Endothelial cell of hepatic sinusoid (primary cell): ENCODE measurements around the gene LCE2A.

Source experiments
- in situ Hi-C: cut with HindIII; loops from 2 replicates; pipeline ENCODE4 v1.10.0; 2017; ENCODE audit warnings: low sequenced_read_pairs

Gene LCE2A

GRCh38 chr1:152741656-152742055 is 43.5 kb downstream of the LCE2A start:
- in situ Hi-C loops: no loop called here

GRCh38 chr1:152743371-152744145 is 45.4 kb downstream of the LCE2A start:
- in situ Hi-C loops: no loop called here

DNA sequence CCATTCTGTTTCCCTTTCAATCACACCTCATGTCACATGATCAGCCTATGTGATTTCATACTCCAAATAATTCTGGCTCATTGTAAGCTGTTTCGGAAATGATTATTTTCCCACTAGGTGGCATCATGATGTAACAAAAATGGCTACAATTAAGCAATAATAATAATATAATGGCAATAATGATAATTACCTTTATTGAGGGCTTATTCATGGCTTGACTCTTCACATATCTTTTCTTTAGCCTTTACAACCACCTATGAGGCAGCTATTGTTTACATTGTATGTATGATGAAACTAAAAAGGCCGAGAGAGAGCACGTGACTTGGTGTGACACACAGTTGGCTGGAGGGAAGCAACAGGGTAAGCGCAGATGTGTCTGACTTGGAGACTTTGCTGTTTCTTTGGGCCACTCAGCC is 47.2 kb downstream of the LCE2A start:
- in situ Hi-C loops: no loop called here

- in situ Hi-C loops: no loop called here
Observed at GRCh38 chr1:152745765-152746444, 47.8 kb downstream of the LCE2A start.

DNA sequence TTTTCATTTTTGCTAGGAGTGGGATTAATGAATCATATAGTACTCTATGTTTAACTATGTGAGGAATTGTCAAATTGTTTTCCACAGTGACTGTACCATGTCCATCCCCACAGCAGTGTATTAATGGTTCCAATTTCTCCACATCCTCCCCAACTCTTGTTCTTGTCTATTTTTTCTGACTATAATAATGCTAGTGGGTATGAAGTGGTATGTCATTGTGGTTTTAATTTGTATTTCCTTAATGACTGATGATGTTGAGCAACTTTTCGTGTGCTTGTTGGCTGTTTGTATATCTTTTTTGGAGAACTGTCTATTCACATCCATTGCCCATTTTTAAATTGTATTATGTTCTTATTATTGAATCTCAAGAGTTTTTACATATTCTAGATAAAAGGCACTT is 49.7 kb downstream of the LCE2A start:
- in situ Hi-C loops: no loop called here
